ENCODE results near the gene CPSF2.

Gene CPSF2

DNA sequence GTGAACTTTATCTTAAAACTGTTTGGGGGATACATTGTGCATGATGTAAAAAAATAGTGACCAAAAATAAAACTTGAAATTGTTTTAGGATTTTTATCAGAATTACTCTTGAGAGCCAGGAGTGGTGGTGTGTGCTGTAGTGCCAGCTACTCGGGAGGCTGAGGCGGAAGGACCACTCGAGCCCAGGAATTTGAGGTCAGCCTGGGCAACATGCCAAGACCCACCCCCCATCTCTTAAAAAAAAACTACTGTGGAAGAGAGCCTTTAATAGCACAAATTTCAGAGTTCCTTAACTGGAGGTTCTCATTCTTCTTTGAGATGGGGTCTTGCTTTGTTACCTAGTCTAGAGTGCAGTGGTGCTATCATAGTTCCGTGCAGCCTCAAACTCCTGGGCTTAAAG, 21.5 kb downstream of the CPSF2 start:
- Histone ChIP-seq H3K79me2 (ENCODE audit: insufficient read depth, low read depth) (no peaks in the 10 kb centered on the region), H3K27ac (no peak overlapping the region), H3K4me2 (no peak overlapping the region), H3K4me1 (ENCODE audit: low read depth, poor library complexity, severe bottlenecking) (no peaks in the 10 kb centered on the region), H4K20me1 (ENCODE audit: insufficient read depth) (no peaks in the 10 kb centered on the region), H3K4me3 (IDR thresholded peaks at IDR 0.05; ENCODE audit: insufficient read depth, low read depth, low read length) (no peak overlapping the region), H3K9ac (no peak overlapping the region), H2AFZ (ENCODE audit: low read depth) (no peak overlapping the region), H3K27me3 (ENCODE audit: insufficient read depth, low read depth) (no peaks in the 10 kb centered on the region), H3K36me3 (ENCODE audit: insufficient read depth) (no peaks in the 10 kb centered on the region)
- TF ChIP-seq, protein P1, sequence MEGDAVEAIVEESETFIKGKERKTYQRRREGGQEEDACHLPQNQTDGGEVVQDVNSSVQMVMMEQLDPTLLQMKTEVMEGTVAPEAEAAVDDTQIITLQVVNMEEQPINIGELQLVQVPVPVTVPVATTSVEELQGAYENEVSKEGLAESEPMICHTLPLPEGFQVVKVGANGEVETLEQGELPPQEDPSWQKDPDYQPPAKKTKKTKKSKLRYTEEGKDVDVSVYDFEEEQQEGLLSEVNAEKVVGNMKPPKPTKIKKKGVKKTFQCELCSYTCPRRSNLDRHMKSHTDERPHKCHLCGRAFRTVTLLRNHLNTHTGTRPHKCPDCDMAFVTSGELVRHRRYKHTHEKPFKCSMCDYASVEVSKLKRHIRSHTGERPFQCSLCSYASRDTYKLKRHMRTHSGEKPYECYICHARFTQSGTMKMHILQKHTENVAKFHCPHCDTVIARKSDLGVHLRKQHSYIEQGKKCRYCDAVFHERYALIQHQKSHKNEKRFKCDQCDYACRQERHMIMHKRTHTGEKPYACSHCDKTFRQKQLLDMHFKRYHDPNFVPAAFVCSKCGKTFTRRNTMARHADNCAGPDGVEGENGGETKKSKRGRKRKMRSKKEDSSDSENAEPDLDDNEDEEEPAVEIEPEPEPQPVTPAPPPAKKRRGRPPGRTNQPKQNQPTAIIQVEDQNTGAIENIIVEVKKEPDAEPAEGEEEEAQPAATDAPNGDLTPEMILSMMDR (conservative IDR thresholded peaks at IDR 0.05; ENCODE audit: low read depth, low read length) = no peak

DNA sequence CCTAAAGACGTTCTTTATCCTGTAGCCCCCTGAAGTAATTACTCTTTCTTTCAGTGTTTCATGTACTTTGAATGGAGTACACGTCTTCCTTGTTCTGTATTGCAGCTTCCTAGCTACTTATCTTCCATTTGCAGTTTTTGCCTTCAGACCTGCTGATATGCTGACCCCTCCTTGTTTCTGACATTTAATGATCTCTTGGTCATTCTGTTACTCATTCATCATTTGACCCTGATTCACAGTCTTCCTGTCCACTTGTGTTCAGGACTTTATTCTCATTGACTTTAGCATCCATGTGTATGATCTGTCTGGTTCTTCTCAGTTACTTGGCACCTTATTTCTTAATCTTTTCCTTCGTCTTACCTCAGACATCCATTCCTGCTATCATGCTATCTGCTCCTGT, 22.2 kb downstream of the CPSF2 start:
- Histone ChIP-seq H4K20me1 (ENCODE audit: insufficient read depth) (no peaks in the 10 kb centered on the region), H3K4me2 (no peak overlapping the region), H3K27me3 (ENCODE audit: insufficient read depth, low read depth) (no peaks in the 10 kb centered on the region), H3K27ac (no peak overlapping the region), H3K4me1 (ENCODE audit: low read depth, poor library complexity, severe bottlenecking) (no peaks in the 10 kb centered on the region), H3K4me3 (IDR thresholded peaks at IDR 0.05; ENCODE audit: insufficient read depth, low read depth, low read length) (no peak overlapping the region), H3K79me2 (ENCODE audit: insufficient read depth, low read depth) (no peaks in the 10 kb centered on the region), H3K36me3 (ENCODE audit: insufficient read depth) (no peaks in the 10 kb centered on the region), H2AFZ (ENCODE audit: low read depth) (no peak overlapping the region), H3K9ac (no peak overlapping the region)
- TF ChIP-seq, protein P1 (conservative IDR thresholded peaks at IDR 0.05; ENCODE audit: low read depth, low read length) = no peak

DNA sequence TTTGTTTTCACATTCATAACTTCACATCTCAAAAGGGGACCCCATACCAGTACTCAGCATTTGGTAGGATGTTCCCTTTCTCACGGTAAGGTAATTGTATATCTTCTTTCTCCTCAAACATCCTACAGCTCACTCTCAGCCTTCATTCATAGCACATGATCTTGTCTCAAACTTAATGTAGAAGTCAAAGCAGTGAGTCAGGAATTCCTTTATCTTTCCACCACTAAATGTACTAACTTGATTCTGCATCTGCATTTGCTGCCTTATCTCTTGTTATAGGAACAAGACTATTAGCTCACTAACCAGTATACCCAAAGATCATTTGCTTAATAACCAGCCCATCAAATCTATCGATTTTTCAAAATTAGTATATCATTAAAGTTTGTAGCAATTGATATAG, 22.9 kb downstream of the CPSF2 start:
- no peak overlapping the region for H3K4me3 ChIP-seq (IDR thresholded peaks at IDR 0.05; ENCODE audit: insufficient read depth, low read depth, low read length)
- H3K9ac ChIP-seq = no peak overlapping the region
- TF ChIP-seq, protein P1 (conservative IDR thresholded peaks at IDR 0.05; ENCODE audit: low read depth, low read length) = no peak
- H2AFZ ChIP-seq (ENCODE audit: low read depth) = no peak overlapping the region
- H3K4me1 ChIP-seq (ENCODE audit: low read depth, poor library complexity, severe bottlenecking) = no peaks in the 10 kb centered on the region
- no peak overlapping the region for H3K27ac ChIP-seq
- no peaks in the 10 kb centered on the region for H3K27me3 ChIP-seq (ENCODE audit: insufficient read depth, low read depth)
- H3K4me2 ChIP-seq = no peak overlapping the region
- H3K36me3 ChIP-seq (ENCODE audit: insufficient read depth) = no peaks in the 10 kb centered on the region
- H3K79me2 ChIP-seq (ENCODE audit: insufficient read depth, low read depth) = no peaks in the 10 kb centered on the region
- no peaks in the 10 kb centered on the region for H4K20me1 ChIP-seq (ENCODE audit: insufficient read depth)

DNA sequence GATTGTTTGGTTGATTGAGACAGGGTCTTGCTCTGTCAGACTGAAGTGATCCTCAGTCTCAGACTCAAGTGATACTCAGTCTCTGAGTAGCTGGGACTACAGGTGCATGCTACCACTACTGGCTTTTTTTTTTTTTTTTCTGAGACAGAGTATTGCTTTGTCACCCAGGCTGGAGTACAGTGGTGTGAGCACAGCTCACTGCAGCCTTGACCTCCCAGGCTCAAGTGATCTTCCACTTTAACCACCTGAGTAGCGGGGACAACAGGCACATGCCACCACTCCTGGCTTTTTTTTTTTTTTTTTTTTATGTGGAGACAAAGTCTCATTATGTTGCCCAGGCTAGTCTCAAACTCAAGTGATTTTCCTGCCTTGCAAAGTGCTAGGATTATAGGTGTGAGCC, 31.8 kb downstream of the CPSF2 start:
- Histone ChIP-seq H3K36me3 (ENCODE audit: insufficient read depth) (no peaks in the 10 kb centered on the region), H3K9ac (no peak overlapping the region), H3K4me1 (ENCODE audit: low read depth, poor library complexity, severe bottlenecking) (no peaks in the 10 kb centered on the region), H4K20me1 (ENCODE audit: insufficient read depth) (no peaks in the 10 kb centered on the region), H3K27ac (no peak overlapping the region), H3K27me3 (ENCODE audit: insufficient read depth, low read depth) (no peaks in the 10 kb centered on the region), H3K79me2 (ENCODE audit: insufficient read depth, low read depth) (no peaks in the 10 kb centered on the region), H3K4me3 (IDR thresholded peaks at IDR 0.05; ENCODE audit: insufficient read depth, low read depth, low read length) (no peak overlapping the region), H3K4me2 (no peak overlapping the region), H2AFZ (ENCODE audit: low read depth) (no peak overlapping the region)
- TF ChIP-seq, protein P1 (conservative IDR thresholded peaks at IDR 0.05; ENCODE audit: low read depth, low read length) = no peak
